ENCODE results near the gene DNAJC3. TPM values are rescaled to one million over a fixed set of nuclear protein-coding genes. Genes with fewer than 3 reads are reported as not detected.

DNAJC3 gene
- total and polyA plus RNA-seq, 2 of the 13 experiments (the other 11 are each of a cell fraction or from before 2014, with no cell fraction given) = 10.4 to 48.2 TPM

- TF ChIP-seq, protein P1, sequence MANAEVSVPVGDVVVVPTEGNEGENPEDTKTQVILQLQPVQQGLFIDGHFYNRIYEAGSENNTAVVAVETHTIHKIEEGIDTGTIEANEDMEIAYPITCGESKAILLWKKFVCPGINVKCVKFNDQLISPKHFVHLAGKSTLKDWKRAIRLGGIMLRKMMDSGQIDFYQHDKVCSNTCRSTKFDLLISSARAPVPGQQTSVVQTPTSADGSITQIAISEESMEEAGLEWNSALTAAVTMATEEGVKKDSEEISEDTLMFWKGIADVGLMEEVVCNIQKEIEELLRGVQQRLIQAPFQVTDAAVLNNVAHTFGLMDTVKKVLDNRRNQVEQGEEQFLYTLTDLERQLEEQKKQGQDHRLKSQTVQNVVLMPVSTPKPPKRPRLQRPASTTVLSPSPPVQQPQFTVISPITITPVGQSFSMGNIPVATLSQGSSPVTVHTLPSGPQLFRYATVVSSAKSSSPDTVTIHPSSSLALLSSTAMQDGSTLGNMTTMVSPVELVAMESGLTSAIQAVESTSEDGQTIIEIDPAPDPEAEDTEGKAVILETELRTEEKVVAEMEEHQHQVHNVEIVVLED (CRISPR knock-in tag; IDR thresholded peaks at IDR 0.05; ENCODE audit: borderline replicate concordance) = no peak
- TF ChIP-seq, protein P2, sequence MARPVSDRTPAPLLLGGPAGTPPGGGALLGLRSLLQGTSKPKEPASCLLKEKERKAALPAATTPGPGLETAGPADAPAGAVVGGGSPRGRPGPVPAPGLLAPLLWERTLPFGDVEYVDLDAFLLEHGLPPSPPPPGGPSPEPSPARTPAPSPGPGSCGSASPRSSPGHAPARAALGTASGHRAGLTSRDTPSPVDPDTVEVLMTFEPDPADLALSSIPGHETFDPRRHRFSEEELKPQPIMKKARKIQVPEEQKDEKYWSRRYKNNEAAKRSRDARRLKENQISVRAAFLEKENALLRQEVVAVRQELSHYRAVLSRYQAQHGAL (CRISPR knock-in tag; IDR thresholded peaks at IDR 0.05; ENCODE audit: not compliant biosample characterization) = no peak
- TF ChIP-seq, protein P3, sequence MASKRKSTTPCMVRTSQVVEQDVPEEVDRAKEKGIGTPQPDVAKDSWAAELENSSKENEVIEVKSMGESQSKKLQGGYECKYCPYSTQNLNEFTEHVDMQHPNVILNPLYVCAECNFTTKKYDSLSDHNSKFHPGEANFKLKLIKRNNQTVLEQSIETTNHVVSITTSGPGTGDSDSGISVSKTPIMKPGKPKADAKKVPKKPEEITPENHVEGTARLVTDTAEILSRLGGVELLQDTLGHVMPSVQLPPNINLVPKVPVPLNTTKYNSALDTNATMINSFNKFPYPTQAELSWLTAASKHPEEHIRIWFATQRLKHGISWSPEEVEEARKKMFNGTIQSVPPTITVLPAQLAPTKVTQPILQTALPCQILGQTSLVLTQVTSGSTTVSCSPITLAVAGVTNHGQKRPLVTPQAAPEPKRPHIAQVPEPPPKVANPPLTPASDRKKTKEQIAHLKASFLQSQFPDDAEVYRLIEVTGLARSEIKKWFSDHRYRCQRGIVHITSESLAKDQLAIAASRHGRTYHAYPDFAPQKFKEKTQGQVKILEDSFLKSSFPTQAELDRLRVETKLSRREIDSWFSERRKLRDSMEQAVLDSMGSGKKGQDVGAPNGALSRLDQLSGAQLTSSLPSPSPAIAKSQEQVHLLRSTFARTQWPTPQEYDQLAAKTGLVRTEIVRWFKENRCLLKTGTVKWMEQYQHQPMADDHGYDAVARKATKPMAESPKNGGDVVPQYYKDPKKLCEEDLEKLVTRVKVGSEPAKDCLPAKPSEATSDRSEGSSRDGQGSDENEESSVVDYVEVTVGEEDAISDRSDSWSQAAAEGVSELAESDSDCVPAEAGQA (IDR thresholded peaks at IDR 0.05; ENCODE audit: low read depth) = no peak
- TF ChIP-seq, protein P3 (CRISPR knock-in tag; IDR thresholded peaks at IDR 0.05; ENCODE audit: borderline replicate concordance) = no peak
- no peak for TF ChIP-seq E2F1 (CRISPR knock-in tag; IDR thresholded peaks at IDR 0.05)
- TF ChIP-seq JUN (CRISPR knock-in tag; IDR thresholded peaks at IDR 0.05) = no peak
- TF ChIP-seq MAFK (conservative IDR thresholded peaks at IDR 0.05 in 1 of 2, IDR thresholded peaks at IDR 0.05 in 1 of 2; ENCODE audit: low read length in 2 of 2) = no peak
Observed at GRCh38 chr13:95659500-95659899, 17.4 kb upstream of the DNAJC3 start (continued).
